ENCODE data around the gene MRPL49.

DNA sequence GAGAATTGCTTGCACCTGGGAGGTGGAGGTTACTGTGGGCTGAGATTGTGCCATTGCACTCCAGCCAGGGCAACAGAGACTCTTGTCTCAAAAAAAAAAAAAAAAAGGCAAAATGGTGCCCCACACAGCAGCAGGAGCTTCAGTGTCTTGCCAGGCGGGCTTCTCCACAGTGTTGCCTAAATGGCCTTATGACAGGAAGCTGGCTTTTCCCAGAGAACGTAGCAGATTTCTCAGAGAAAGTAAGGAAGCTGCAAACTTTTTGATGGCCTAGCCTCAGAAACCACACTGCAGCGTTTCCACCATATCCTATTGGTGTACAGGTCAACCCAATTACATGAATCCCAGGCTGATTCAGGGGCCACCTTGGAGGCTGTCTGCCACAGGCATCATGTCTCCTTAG, 35.2 kb downstream of the MRPL49 start:
- TF ChIP-seq, protein P1, sequence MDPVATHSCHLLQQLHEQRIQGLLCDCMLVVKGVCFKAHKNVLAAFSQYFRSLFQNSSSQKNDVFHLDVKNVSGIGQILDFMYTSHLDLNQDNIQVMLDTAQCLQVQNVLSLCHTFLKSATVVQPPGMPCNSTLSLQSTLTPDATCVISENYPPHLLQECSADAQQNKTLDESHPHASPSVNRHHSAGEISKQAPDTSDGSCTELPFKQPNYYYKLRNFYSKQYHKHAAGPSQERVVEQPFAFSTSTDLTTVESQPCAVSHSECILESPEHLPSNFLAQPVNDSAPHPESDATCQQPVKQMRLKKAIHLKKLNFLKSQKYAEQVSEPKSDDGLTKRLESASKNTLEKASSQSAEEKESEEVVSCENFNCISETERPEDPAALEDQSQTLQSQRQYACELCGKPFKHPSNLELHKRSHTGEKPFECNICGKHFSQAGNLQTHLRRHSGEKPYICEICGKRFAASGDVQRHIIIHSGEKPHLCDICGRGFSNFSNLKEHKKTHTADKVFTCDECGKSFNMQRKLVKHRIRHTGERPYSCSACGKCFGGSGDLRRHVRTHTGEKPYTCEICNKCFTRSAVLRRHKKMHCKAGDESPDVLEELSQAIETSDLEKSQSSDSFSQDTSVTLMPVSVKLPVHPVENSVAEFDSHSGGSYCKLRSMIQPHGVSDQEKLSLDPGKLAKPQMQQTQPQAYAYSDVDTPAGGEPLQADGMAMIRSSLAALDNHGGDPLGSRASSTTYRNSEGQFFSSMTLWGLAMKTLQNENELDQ (tag by site-specific recombination; IDR thresholded peaks at IDR 0.05; ENCODE audit: low read depth): no peak
- TF ChIP-seq, protein P2, sequence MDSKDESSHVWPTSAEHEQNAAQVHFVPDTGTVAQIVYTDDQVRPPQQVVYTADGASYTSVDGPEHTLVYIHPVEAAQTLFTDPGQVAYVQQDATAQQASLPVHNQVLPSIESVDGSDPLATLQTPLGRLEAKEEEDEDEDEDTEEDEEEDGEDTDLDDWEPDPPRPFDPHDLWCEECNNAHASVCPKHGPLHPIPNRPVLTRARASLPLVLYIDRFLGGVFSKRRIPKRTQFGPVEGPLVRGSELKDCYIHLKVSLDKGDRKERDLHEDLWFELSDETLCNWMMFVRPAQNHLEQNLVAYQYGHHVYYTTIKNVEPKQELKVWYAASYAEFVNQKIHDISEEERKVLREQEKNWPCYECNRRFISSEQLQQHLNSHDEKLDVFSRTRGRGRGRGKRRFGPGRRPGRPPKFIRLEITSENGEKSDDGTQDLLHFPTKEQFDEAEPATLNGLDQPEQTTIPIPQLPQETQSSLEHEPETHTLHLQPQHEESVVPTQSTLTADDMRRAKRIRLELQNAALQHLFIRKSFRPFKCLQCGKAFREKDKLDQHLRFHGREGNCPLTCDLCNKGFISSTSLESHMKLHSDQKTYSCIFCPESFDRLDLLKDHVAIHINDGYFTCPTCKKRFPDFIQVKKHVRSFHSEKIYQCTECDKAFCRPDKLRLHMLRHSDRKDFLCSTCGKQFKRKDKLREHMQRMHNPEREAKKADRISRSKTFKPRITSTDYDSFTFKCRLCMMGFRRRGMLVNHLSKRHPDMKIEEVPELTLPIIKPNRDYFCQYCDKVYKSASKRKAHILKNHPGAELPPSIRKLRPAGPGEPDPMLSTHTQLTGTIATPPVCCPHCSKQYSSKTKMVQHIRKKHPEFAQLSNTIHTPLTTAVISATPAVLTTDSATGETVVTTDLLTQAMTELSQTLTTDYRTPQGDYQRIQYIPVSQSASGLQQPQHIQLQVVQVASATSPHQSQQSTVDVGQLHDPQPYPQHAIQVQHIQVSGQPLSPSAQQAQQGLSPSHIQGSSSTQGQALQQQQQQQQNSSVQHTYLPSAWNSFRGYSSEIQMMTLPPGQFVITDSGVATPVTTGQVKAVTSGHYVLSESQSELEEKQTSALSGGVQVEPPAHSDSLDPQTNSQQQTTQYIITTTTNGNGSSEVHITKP (tag by site-specific recombination; IDR thresholded peaks at IDR 0.05): no peak
- TF ChIP-seq, protein P3, sequence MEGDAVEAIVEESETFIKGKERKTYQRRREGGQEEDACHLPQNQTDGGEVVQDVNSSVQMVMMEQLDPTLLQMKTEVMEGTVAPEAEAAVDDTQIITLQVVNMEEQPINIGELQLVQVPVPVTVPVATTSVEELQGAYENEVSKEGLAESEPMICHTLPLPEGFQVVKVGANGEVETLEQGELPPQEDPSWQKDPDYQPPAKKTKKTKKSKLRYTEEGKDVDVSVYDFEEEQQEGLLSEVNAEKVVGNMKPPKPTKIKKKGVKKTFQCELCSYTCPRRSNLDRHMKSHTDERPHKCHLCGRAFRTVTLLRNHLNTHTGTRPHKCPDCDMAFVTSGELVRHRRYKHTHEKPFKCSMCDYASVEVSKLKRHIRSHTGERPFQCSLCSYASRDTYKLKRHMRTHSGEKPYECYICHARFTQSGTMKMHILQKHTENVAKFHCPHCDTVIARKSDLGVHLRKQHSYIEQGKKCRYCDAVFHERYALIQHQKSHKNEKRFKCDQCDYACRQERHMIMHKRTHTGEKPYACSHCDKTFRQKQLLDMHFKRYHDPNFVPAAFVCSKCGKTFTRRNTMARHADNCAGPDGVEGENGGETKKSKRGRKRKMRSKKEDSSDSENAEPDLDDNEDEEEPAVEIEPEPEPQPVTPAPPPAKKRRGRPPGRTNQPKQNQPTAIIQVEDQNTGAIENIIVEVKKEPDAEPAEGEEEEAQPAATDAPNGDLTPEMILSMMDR (tag by site-specific recombination; IDR thresholded peaks at IDR 0.05): no peak
- TF ChIP-seq TRIM28 (IDR thresholded peaks at IDR 0.05; ENCODE audit: borderline replicate concordance, low read length) (no peak), ZNF140 (tag by site-specific recombination; IDR thresholded peaks at IDR 0.05) (no peak), BCL11A (tag by site-specific recombination; IDR thresholded peaks at IDR 0.05; ENCODE audit: low read depth) (no peak)

Measured in HEK293 (cell line).